ENCODE measurements around the gene RER1.
A peak's percentile ranks its signal among the peaks of the same experiment; 100 is the strongest.

Gene RER1

GRCh38 chr1:2409745-2410144, 18.1 kb downstream of the RER1 start:
- DNase-seq = no peak

GRCh38 chr1:2411801-2412394, 20.3 kb downstream of the RER1 start:
- DNase-seq = no peak

GRCh38 chr1:2412395-2412772, 20.7 kb downstream of the RER1 start, which contains the start of gene PEX10:
TSS of gene PEX10 (minus strand) at chr1:2412564. CDS start at chr1:2412502, 62 bp downstream.
- DNase-seq = peak; percentile 49

- no peak for DNase-seq
Observed at GRCh38 chr1:2412773-2413494, 21.3 kb downstream of the RER1 start.

GRCh38 chr1:2413495-2414296, 22.1 kb downstream of the RER1 start:
- no peak for DNase-seq

- no peak for DNase-seq
Observed at GRCh38 chr1:2414297-2414958, 22.8 kb downstream of the RER1 start.

GRCh38 chr1:2415337-2415736, 23.7 kb downstream of the RER1 start:
- no peak for DNase-seq

- no peak for DNase-seq
Observed at GRCh38 chr1:2415801-2416208, 24.2 kb downstream of the RER1 start.

GRCh38 chr1:2416403-2416802, 24.8 kb downstream of the RER1 start:
- no peak for DNase-seq

GRCh38 chr1:2417083-2417832, 25.6 kb downstream of the RER1 start:
- DNase-seq = no peak

GRCh38 chr1:2417833-2418225, 26.2 kb downstream of the RER1 start:
- DNase-seq = no peak

- no peak for DNase-seq
Observed at GRCh38 chr1:2418791-2419320, 27.2 kb downstream of the RER1 start.

GRCh38 chr1:2419416-2419815, 27.8 kb downstream of the RER1 start:
- DNase-seq = no peak

GRCh38 chr1:2422523-2422922, 30.9 kb downstream of the RER1 start:
- no peak for DNase-seq

GRCh38 chr1:2425892-2426291, 34.3 kb downstream of the RER1 start:
- DNase-seq = no peak

GRCh38 chr1:2426540-2426939, 34.9 kb downstream of the RER1 start:
- DNase-seq = no peak

GRCh38 chr1:2427051-2427450, 35.4 kb downstream of the RER1 start:
- no peak for DNase-seq

GRCh38 chr1:2427976-2428375, 36.3 kb downstream of the RER1 start:
- DNase-seq = no peak

- no peak for DNase-seq
Observed at GRCh38 chr1:2428490-2428889, 36.8 kb downstream of the RER1 start.

- no peak for DNase-seq
Observed at GRCh38 chr1:2429780-2430591, 38.3 kb downstream of the RER1 start.

- DNase-seq = no peak
Observed at GRCh38 chr1:2430592-2430973, 38.9 kb downstream of the RER1 start.

- no peak for DNase-seq
Observed at GRCh38 chr1:2431103-2431502, 39.5 kb downstream of the RER1 start.
